Measurements from ENCODE around the gene HLA-E. TPM values are rescaled to one million over a fixed set of nuclear protein-coding genes. Genes with fewer than 3 reads are reported as not detected.

Gene HLA-E
- total RNA-seq, 1 donor from 2014 or later = 1,079 TPM

GRCh38 chr6:30447237-30447636, 42.1 kb upstream of the HLA-E start:
- peaks cover 96% of the 10 kb centered on the region for H3K27me3 ChIP-seq (ENCODE audit: low read depth)
- peaks cover 23% of the 10 kb centered on the region for H3K4me1 ChIP-seq
- no peaks in the 10 kb centered on the region for H3K36me3 ChIP-seq
- intact Hi-C loops (cut with DNase I) = no loop called here
- no peak for TF ChIP-seq CTCF (IDR thresholded peaks at IDR 0.05)
- ATAC-seq = no peak
- no peaks in the 10 kb centered on the region for H3K9me3 ChIP-seq
- no peak for DNase-seq
- no peak overlapping the region for H3K27ac ChIP-seq
- H3K4me3 ChIP-seq = no peak overlapping the region

GRCh38 chr6:30450548-30450908, 38.8 kb upstream of the HLA-E start:
- H3K27ac ChIP-seq = no peak overlapping the region
- ATAC-seq = no peak

GRCh38 chr6:30450909-30451841, 38.1 kb upstream of the HLA-E start:
- no peaks in the 10 kb centered on the region for H3K36me3 ChIP-seq
- peaks cover 30% of the 10 kb centered on the region for H3K4me1 ChIP-seq
- H3K27me3 ChIP-seq (ENCODE audit: low read depth) = peaks cover 93% of the 10 kb centered on the region
- no peak overlapping the region for H3K27ac ChIP-seq
- peak; percentile 71 for DNase-seq
- H3K4me3 ChIP-seq = peak overlapping the region; percentile 31
- intact Hi-C loops (cut with DNase I) = no loop called here
- no peak for TF ChIP-seq CTCF (IDR thresholded peaks at IDR 0.05)
- H3K9me3 ChIP-seq = no peaks in the 10 kb centered on the region
- peak; percentile 49 to 53 for ATAC-seq

More at GRCh38 chr6:30450548-30450908, 38.8 kb upstream of the HLA-E start:
- Histone ChIP-seq H3K9me3 (no peaks in the 10 kb centered on the region), H3K4me1 (peaks cover 30% of the 10 kb centered on the region), H3K27me3 (ENCODE audit: low read depth) (peaks cover 93% of the 10 kb centered on the region), H3K4me3 (peak overlapping the region; percentile 31), H3K36me3 (no peaks in the 10 kb centered on the region)
- intact Hi-C loops (cut with DNase I) = no loop called here
- no peak for TF ChIP-seq CTCF (IDR thresholded peaks at IDR 0.05)
- no peak for DNase-seq

- no peak overlapping the region for H3K4me3 ChIP-seq
- ATAC-seq = no peak
- intact Hi-C loops (cut with DNase I) = no loop called here
- H3K4me1 ChIP-seq = peaks cover 30% of the 10 kb centered on the region
- no peak overlapping the region for H3K27ac ChIP-seq
- peaks cover 93% of the 10 kb centered on the region for H3K27me3 ChIP-seq (ENCODE audit: low read depth)
- no peaks in the 10 kb centered on the region for H3K36me3 ChIP-seq
- no peak for TF ChIP-seq CTCF (IDR thresholded peaks at IDR 0.05)
- no peaks in the 10 kb centered on the region for H3K9me3 ChIP-seq
- DNase-seq = no peak
Measured at GRCh38 chr6:30452736-30453507, 36.4 kb upstream of the HLA-E start.

- intact Hi-C loops (cut with DNase I) = no loop called here
- DNase-seq = peak; percentile 92
- peaks cover 30% of the 10 kb centered on the region for H3K4me1 ChIP-seq
- TF ChIP-seq CTCF (IDR thresholded peaks at IDR 0.05) = peak; percentile 84
- no peaks in the 10 kb centered on the region for H3K36me3 ChIP-seq
- H3K9me3 ChIP-seq = no peaks in the 10 kb centered on the region
- no peak overlapping the region for H3K27ac ChIP-seq
- no peak overlapping the region for H3K4me3 ChIP-seq
- peaks cover 93% of the 10 kb centered on the region for H3K27me3 ChIP-seq (ENCODE audit: low read depth)
- peak; percentile 84 to 93 for ATAC-seq
Measured at GRCh38 chr6:30453508-30454116, 35.7 kb upstream of the HLA-E start.
